MG63 (cell line): Measurements from ENCODE around the gene FAM174B. TPM values are rescaled to one million over a fixed set of nuclear protein-coding genes. Genes with fewer than 3 reads are reported as not detected.
A peak's percentile ranks its signal among the peaks of the same experiment; 100 is the strongest.

Experiments used
- DNase-seq: peaks from one replicate; pipeline ENCODE4 v3.0.0-alpha.2; 2020
- H3K27me3 ChIP-seq: fragments of 250-450 bp; sonication (Bioruptor Pico); 2 replicates; pipeline ENCODE4 v1.5.1; 2020; ENCODE audit warnings: mild to moderate bottlenecking, moderate library complexity
- H3K36me3 ChIP-seq: fragments of 250-450 bp; sonication (Bioruptor Pico); 2 replicates; pipeline ENCODE4 v1.5.1; 2020; ENCODE audit warnings: mild to moderate bottlenecking, moderate library complexity
- H3K4me3 ChIP-seq: fragments of 250-450 bp; sonication (Bioruptor Pico); 2 replicates; pipeline ENCODE4 v1.5.1; 2020; ENCODE audit warnings: mild to moderate bottlenecking, moderate library complexity
- H3K9me3 ChIP-seq: fragments of 250-450 bp; sonication (Bioruptor Pico); 2 replicates; pipeline ENCODE4 v1.5.1; 2020; ENCODE audit warnings: mild to moderate bottlenecking, moderate library complexity
- total RNA-seq: library from RNA; depleted of rRNA; stranded (reverse); fragments of >200 nt; shearing (Covaris generic); gene quantifications from 2 replicates; pipeline ENCODE4 v1.2.3, GENCODE V29; 2014; ENCODE audit warnings: low replicate concordance; rRNA removed

FAM174B gene
- total RNA-seq = 3.0 and 5.5 TPM in 2 replicates

- H3K9me3 ChIP-seq = peaks cover 4% of the 10 kb centered on the region
- peak within 1 kb of the TSS; percentile 45 for H3K4me3 ChIP-seq
- H3K27me3 ChIP-seq = no peaks in the 10 kb centered on the region
- peak; percentile 69 for DNase-seq
- no peaks in the 10 kb centered on the region; the same call in 1 of the 2 replicates for H3K36me3 ChIP-seq
Measured at GRCh38 chr15:92655178-92655995, at the start of gene FAM174B. Gene FAM174B (minus strand): TSS chr15:92655775.

- Histone ChIP-seq H3K4me3 (no peak overlapping the region), H3K27me3 (no peaks in the 10 kb centered on the region), H3K36me3 (no peaks in the 10 kb centered on the region), H3K9me3 (peaks cover 3% of the 10 kb centered on the region; the same call in 1 of the 2 replicates)
- no peak for DNase-seq
Measured at GRCh38 chr15:92696096-92696495, 40.5 kb upstream of the FAM174B start.

- Histone ChIP-seq H3K27me3 (no peaks in the 10 kb centered on the region), H3K36me3 (no peaks in the 10 kb centered on the region), H3K4me3 (no peak overlapping the region), H3K9me3 (peaks cover 12% of the 10 kb centered on the region)
- DNase-seq = peak; percentile 30
Measured at GRCh38 chr15:92693691-92694331, 38.2 kb upstream of the FAM174B start.

GRCh38 chr15:92690395-92690794, 34.8 kb upstream of the FAM174B start:
- H3K9me3 ChIP-seq = peaks cover 16% of the 10 kb centered on the region
- no peaks in the 10 kb centered on the region for H3K27me3 ChIP-seq
- H3K36me3 ChIP-seq = no peaks in the 10 kb centered on the region
- H3K4me3 ChIP-seq = no peak overlapping the region
- DNase-seq = no peak

GRCh38 chr15:92687746-92688145, 32.2 kb upstream of the FAM174B start:
- H3K27me3 ChIP-seq = no peaks in the 10 kb centered on the region
- DNase-seq = no peak

GRCh38 chr15:92687195-92687602, 31.6 kb upstream of the FAM174B start:
- peaks cover 16% of the 10 kb centered on the region for H3K9me3 ChIP-seq
- H3K36me3 ChIP-seq = no peaks in the 10 kb centered on the region
- no peaks in the 10 kb centered on the region for H3K27me3 ChIP-seq
- no peak overlapping the region for H3K4me3 ChIP-seq
- peak; percentile 88 for DNase-seq

More at GRCh38 chr15:92687746-92688145, 32.2 kb upstream of the FAM174B start:
- H3K4me3 ChIP-seq = no peak overlapping the region
- peaks cover 16% of the 10 kb centered on the region for H3K9me3 ChIP-seq
- H3K36me3 ChIP-seq = no peaks in the 10 kb centered on the region

GRCh38 chr15:92683511-92683834, 27.9 kb upstream of the FAM174B start:
- no peak for DNase-seq
- Histone ChIP-seq H3K4me3 (no peak overlapping the region), H3K9me3 (peaks cover 3% of the 10 kb centered on the region; the same call in 1 of the 2 replicates), H3K27me3 (no peaks in the 10 kb centered on the region), H3K36me3 (no peaks in the 10 kb centered on the region)

- no peaks in the 10 kb centered on the region for H3K9me3 ChIP-seq
- no peaks in the 10 kb centered on the region for H3K27me3 ChIP-seq
- H3K36me3 ChIP-seq = no peaks in the 10 kb centered on the region
- no peak for DNase-seq
- no peak overlapping the region for H3K4me3 ChIP-seq
Measured at GRCh38 chr15:92682741-92683510, 27.4 kb upstream of the FAM174B start.

GRCh38 chr15:92681141-92681631, 25.6 kb upstream of the FAM174B start:
- Histone ChIP-seq H3K36me3 (no peaks in the 10 kb centered on the region), H3K4me3 (no peak overlapping the region), H3K9me3 (no peaks in the 10 kb centered on the region), H3K27me3 (no peaks in the 10 kb centered on the region)
- peak; percentile 33 for DNase-seq

GRCh38 chr15:92677999-92678398, 22.4 kb upstream of the FAM174B start:
- Histone ChIP-seq H3K9me3 (no peaks in the 10 kb centered on the region), H3K4me3 (no peak overlapping the region), H3K36me3 (no peaks in the 10 kb centered on the region), H3K27me3 (no peaks in the 10 kb centered on the region)
- DNase-seq = no peak

- no peak overlapping the region for H3K4me3 ChIP-seq
- DNase-seq = no peak
Measured at GRCh38 chr15:92676561-92676960, 21.0 kb upstream of the FAM174B start.

GRCh38 chr15:92675485-92675884, 19.9 kb upstream of the FAM174B start:
- Histone ChIP-seq H3K36me3 (no peaks in the 10 kb centered on the region), H3K27me3 (no peaks in the 10 kb centered on the region), H3K9me3 (no peaks in the 10 kb centered on the region), H3K4me3 (no peak overlapping the region)
- no peak for DNase-seq

More at GRCh38 chr15:92676561-92676960, 21.0 kb upstream of the FAM174B start:
- Histone ChIP-seq H3K27me3 (no peaks in the 10 kb centered on the region), H3K9me3 (no peaks in the 10 kb centered on the region), H3K36me3 (no peaks in the 10 kb centered on the region)

- Histone ChIP-seq H3K9me3 (no peaks in the 10 kb centered on the region), H3K4me3 (no peak overlapping the region), H3K27me3 (no peaks in the 10 kb centered on the region), H3K36me3 (no peaks in the 10 kb centered on the region)
- no peak for DNase-seq
Measured at GRCh38 chr15:92674347-92674746, 18.8 kb upstream of the FAM174B start.

GRCh38 chr15:92672102-92672501, 16.5 kb upstream of the FAM174B start:
- Histone ChIP-seq H3K27me3 (no peaks in the 10 kb centered on the region), H3K36me3 (no peaks in the 10 kb centered on the region), H3K9me3 (no peaks in the 10 kb centered on the region), H3K4me3 (no peak overlapping the region)
- no peak for DNase-seq

GRCh38 chr15:92671406-92671805, 15.8 kb upstream of the FAM174B start:
- DNase-seq = no peak
- Histone ChIP-seq H3K4me3 (no peak overlapping the region), H3K9me3 (no peaks in the 10 kb centered on the region), H3K36me3 (no peaks in the 10 kb centered on the region), H3K27me3 (no peaks in the 10 kb centered on the region)

- Histone ChIP-seq H3K9me3 (no peaks in the 10 kb centered on the region), H3K36me3 (no peaks in the 10 kb centered on the region), H3K27me3 (no peaks in the 10 kb centered on the region), H3K4me3 (no peak overlapping the region)
- DNase-seq = no peak
Measured at GRCh38 chr15:92670621-92671020, 15.0 kb upstream of the FAM174B start.

- no peak overlapping the region for H3K4me3 ChIP-seq
- no peak for DNase-seq
- H3K9me3 ChIP-seq = no peaks in the 10 kb centered on the region
- no peaks in the 10 kb centered on the region for H3K36me3 ChIP-seq
- H3K27me3 ChIP-seq = no peaks in the 10 kb centered on the region
Measured at GRCh38 chr15:92669432-92669831, 13.9 kb upstream of the FAM174B start.
